Transverse colon (tissue), 4 donors: ENCODE measurements around the gene KCNIP3. TPM values are rescaled to one million over a fixed set of nuclear protein-coding genes. Genes with fewer than 3 reads are reported as not detected.

ENCODE experiments used
- DNase-seq: peaks from one replicate; pipeline ENCODE4 v3.0.0-alpha.2; 2019
- H3K27ac ChIP-seq, 4 donors: fragments of 200-600 bp; sonication (generic); 2 replicates each; pipeline ENCODE4 v1.5.1; 2016 to 2018; ENCODE audit warnings: inconsistent platforms in 4 of 4
- H3K27me3 ChIP-seq: fragments of 200-600 bp; sonication (generic); 2 replicates; pipeline ENCODE4 v1.5.1; 2017; ENCODE audit warnings: inconsistent platforms
- H3K36me3 ChIP-seq, 4 donors: fragments of 200-600 bp; sonication (generic); 2 replicates each; pipeline ENCODE4 v1.5.1; 2017 to 2019; ENCODE audit warnings: inconsistent platforms in 4 of 4
- H3K4me1 ChIP-seq, 4 donors: fragments of 200-600 bp; sonication (generic); 2 replicates each; pipeline ENCODE4 v1.5.1; 2017 to 2020; ENCODE audit warnings: inconsistent platforms in 4 of 4
- H3K4me3 ChIP-seq, 4 donors: fragments of 200-600 bp; sonication (generic); 1 replicate in 1 of 4; 2 replicates in 3 of 4; pipeline versions ENCODE4 v1.5.1 to v1.6.1; 2017 to 2019; ENCODE audit warnings: inconsistent platforms in 4 of 4
- H3K9me3 ChIP-seq, 2 donors: fragments of 200-600 bp; sonication (generic); 2 replicates each; pipeline ENCODE4 v1.5.1; 2017 to 2019; ENCODE audit warnings: inconsistent platforms in 2 of 2
- CTCF ChIP-seq, 5 experiments: fragments of 200-600 bp in 3 of 5; fragments of 450-650 bp in 2 of 5; sonication (generic) in 3 of 5; IDR thresholded peaks; 1 replicate in 2 of 5; 2 replicates in 3 of 5; pipeline ENCODE4 v1.5.1; 2016 to 2017; ENCODE audit warnings: antibody characterized with exemption in 5 of 5, inconsistent platforms in 3 of 5, mild to moderate bottlenecking in 2 of 5, moderate library complexity in 1 of 5
- EP300 ChIP-seq: sonication (generic); formaldehyde crosslinking; IDR thresholded peaks from one replicate; pipeline ENCODE4 v1.6.1; 2017; ENCODE audit warnings: antibody characterized with exemption, low read depth
- POLR2A ChIP-seq: fragments of 450-650 bp; IDR thresholded peaks from one replicate; pipeline ENCODE4 v1.6.1; 2016; ENCODE audit warnings: antibody characterized with exemption, mild to moderate bottlenecking, moderate library complexity
- POLR2AphosphoS5 ChIP-seq, 3 donors: sonication (generic); formaldehyde crosslinking; IDR thresholded peaks; one replicate each; pipeline ENCODE4 v1.6.1; 2016; ENCODE audit warnings: antibody characterized with exemption in 3 of 3
- WGBS, 2 donors: methylation state at CpG; one replicate each; pipeline ENCODE4 v1.1.5; 2018; ENCODE audit warnings: low coverage in 1 of 2; 5-methylcytosine and 5-hydroxymethylcytosine counted together
- in situ Hi-C, 4 donors: fragments of 200-750 bp; cut with MboI; loops; one replicate each; pipeline versions ENCODE4 v1.15.0 to v1.15.1; 2017; ENCODE audit warnings: low sequenced_read_pairs in 3 of 4, low pct_ligation_motif_present in 1 of 4, low pct_unique_long_range_greater_than_20kb in 1 of 4
- intact Hi-C: fragments of 100-400 bp; cut with DNase I; formaldehyde crosslinking; loops from one replicate; pipeline ENCODE4 v1.15.1; 2023; ENCODE audit warnings: low total_unique reads
- total RNA-seq, 4 donors: library from RNA; depleted of rRNA; stranded (reverse); fragments of >200 nt; gene quantifications; one replicate each; pipeline ENCODE4 v1.1.0, GENCODE V29; 2016

KCNIP3 gene
- total RNA-seq, 4 donors from 2014 or later = 1.8 to 4.0 (median 2.2) TPM

- intact Hi-C loops (no loop called here), in situ Hi-C loops (no loop called here)
- no peak overlapping the region for H3K27ac ChIP-seq
- no peak overlapping the region for H3K4me3 ChIP-seq
- H3K27me3 ChIP-seq = no peaks in the 10 kb centered on the region
- no peaks in the 10 kb centered on the region for H3K36me3 ChIP-seq
- H3K9me3 ChIP-seq = no peaks in the 10 kb centered on the region
- WGBS, 2 donors = 79 to 92% methylated on average over 2 to 3 of the region's 3 CpGs
- TF ChIP-seq POLR2A (no peak), EP300 (no peak), POLR2AphosphoS5 (IDR thresholded peaks at IDR 0.05) (no peak), CTCF (IDR thresholded peaks at IDR 0.05) (no peak)
- H3K4me1 ChIP-seq = no peaks in the 10 kb centered on the region
- DNase-seq = no peak
These were observed 61.9 kb downstream of the KCNIP3 start for GRCh38 chr2:95359031-95359430.

GRCh38 chr2:95359501-95359930, 62.4 kb downstream of the KCNIP3 start:
- intact Hi-C loops = no loop called here
- H3K9me3 ChIP-seq = no peaks in the 10 kb centered on the region
- no peaks in the 10 kb centered on the region for H3K27me3 ChIP-seq
- H3K4me3 ChIP-seq = no peak overlapping the region
- H3K27ac ChIP-seq = no peak overlapping the region
- WGBS, 2 donors = 83% methylated on average over 5 of the region's 5 CpGs; no CpG with 5 or more reads in 1 of the 2 donors
- no peaks in the 10 kb centered on the region for H3K4me1 ChIP-seq
- no peak for DNase-seq
- no peaks in the 10 kb centered on the region for H3K36me3 ChIP-seq
- in situ Hi-C loops = no loop called here
- TF ChIP-seq CTCF (IDR thresholded peaks at IDR 0.05) = no peak
- no peak for TF ChIP-seq POLR2A
- no peak for TF ChIP-seq POLR2AphosphoS5 (IDR thresholded peaks at IDR 0.05)
- no peak for TF ChIP-seq EP300

GRCh38 chr2:95361216-95361980, 64.3 kb downstream of the KCNIP3 start:
- Histone ChIP-seq H3K9me3 (no peaks in the 10 kb centered on the region), H3K27me3 (peaks cover 2% of the 10 kb centered on the region), H3K4me3 (no peak overlapping the region), H3K4me1 (no peaks in the 10 kb centered on the region), H3K27ac (no peak overlapping the region), H3K36me3 (no peaks in the 10 kb centered on the region)
- in situ Hi-C loops (no loop called here), intact Hi-C loops (no loop called here)
- 82% methylated on average over 9 of the region's 9 CpGs; no CpG with 5 or more reads in 1 of the 2 donors for WGBS, 2 donors
- DNase-seq = no peak
- no peak for TF ChIP-seq POLR2AphosphoS5 (IDR thresholded peaks at IDR 0.05)
- TF ChIP-seq POLR2A = no peak
- TF ChIP-seq CTCF (IDR thresholded peaks at IDR 0.05) = no peak
- no peak for TF ChIP-seq EP300

GRCh38 chr2:95362486-95362885, 65.3 kb downstream of the KCNIP3 start:
- Histone ChIP-seq H3K4me3 (no peak overlapping the region), H3K9me3 (no peaks in the 10 kb centered on the region), H3K27me3 (peaks cover 5% of the 10 kb centered on the region), H3K4me1 (no peaks in the 10 kb centered on the region), H3K27ac (no peak overlapping the region), H3K36me3 (no peaks in the 10 kb centered on the region)
- DNase-seq = no peak
- in situ Hi-C loops (no loop called here), intact Hi-C loops (no loop called here)
- WGBS, 2 donors = 88 to 91% methylated on average over 4 to 9 of the region's 9 CpGs
- TF ChIP-seq POLR2AphosphoS5 (IDR thresholded peaks at IDR 0.05) (no peak), CTCF (IDR thresholded peaks at IDR 0.05) (no peak)
